Measurements from ENCODE around the gene PTH2R.
"Not testable (repeated sequence)": the region's sequence is repeated elsewhere in the genome, so short reads cannot be mapped to it uniquely, and the experiment has no call there.

PTH2R gene

DNA sequence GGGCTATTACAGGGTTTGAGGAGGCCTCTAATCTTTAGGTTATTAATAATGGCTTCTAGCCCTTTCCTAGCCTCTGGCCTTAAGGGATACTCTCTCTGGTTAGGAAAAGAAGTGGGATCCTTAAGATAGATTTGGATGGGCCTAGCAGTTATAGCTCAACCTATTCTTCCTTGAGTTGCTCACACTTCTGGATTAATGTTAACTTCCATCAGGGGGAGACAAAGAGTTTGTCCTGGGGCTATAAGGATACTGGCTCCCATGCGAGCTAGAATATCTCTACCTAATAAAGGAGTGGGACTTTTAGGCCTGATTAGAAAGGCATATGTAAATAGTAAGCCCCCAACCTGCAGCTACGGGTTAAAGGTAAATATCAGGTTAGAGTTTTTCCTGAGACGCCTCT lies 14.3 kb upstream of the PTH2R start:
- DNase-seq: no peak

DNA sequence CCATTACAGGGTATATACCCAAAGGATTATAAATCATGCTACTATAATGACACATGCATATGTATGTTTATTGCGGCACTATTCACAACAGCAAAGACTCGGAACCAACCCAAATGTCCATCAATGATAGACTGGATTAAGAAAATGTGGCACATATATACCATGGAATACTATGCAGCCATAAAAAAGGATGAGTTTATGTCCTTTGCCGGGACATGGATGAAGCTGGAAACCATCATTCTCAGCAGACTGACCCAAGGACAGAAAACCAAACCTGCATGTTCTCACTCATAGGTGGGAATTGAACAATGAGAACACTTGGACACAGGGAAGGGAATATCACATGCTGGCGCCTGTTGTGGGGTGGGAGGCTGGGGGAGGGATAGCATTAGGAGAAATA lies 9.8 kb upstream of the PTH2R start:
- not testable (repeated sequence) for DNase-seq

DNA sequence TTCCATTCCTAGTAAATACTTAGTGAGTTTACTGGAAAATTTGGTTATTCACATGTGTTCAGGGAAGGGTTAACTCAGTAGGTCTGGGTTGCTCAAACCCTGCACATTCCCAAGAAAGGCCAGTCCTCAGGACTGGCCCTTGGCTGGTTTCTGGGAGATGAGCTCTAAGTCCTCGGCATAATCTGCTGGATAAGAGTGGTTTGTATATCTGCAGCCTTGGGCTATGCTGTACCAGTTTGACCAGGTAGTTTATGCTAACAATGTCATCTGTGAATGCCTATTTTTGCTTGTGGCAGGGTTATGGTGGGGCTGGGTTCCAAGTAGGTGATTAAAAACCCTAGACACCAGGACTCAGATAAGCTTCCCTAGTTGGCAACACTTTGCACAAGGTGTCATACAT lies 7.4 kb upstream of the PTH2R start:
- DNase-seq: no peak

DNA sequence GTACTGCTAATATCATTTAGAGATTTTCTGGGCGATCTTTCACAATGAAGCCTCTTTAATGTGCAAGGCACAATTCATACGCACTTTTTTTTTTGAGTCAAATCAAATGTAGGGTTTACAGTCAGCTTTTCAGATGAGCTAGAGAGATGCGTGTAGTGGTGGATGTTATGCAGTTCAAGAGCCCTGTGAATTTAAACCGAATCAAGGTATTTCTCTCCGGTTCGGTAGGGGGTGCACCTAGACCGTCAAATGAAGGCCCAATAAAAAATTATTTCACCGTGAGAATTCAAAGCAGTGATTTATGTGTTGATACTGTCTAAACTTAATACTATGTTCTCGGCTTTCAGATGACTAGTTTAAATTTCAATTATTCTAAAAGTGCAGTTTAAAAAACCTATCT lies 1.1 kb downstream of the PTH2R start:
- no peak for DNase-seq

DNA sequence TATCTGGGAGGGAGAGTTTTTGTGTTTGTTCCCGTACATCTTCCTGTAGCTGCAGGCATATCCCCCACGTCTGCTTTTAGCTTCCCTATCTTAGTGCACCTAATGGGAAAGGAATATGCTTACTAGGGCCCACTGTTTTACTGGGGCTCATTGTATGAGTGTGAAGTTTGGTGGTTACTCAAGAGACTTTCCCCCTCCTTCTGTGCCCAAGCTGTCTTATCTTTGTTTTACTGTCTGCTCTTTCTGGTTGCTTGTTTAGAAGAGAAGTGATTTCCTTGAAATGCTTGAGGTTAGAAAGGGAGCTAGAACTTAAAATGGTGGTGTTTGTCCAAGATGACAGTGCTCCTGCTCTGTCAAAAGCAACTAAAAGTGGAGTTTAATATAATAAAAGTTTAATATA lies 7.3 kb downstream of the PTH2R start:
- DNase-seq: no peak

DNA sequence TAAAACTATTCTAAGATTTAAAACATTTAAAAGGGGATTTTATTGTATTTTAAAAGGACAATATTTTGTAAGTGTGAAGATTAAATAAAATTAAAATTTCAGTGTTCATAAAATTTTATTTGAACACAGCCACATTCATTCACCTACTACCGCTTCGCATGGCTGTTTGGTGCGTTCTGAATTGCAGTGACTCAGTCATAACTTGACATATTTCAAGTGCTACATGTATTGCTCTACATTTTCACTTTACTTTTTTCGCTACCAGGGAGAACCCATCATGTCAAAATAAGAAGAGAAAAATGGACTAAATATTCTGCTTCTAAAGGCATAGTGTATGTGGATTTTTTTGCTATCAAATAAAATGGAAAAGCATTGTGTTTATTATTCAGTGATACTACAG lies 8.7 kb downstream of the PTH2R start:
- DNase-seq: no peak

DNA sequence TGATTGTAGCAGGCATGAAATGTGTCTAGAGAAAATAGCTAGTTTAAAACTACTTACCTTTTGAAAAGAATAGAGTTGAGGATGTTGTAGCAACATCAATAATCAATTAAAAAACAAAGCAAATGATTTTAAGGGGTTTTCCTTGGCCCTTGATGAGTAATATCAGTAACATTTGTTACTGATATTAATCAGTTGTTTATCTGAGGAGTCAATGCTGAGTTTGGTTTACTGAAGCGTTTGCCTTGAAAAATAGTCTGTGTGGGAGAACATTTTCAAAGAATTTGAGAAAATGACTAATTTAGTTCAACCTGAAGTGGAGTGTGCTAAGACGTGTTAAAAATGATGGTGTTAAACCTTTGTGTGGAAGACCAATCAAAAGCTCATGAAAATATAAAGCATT lies 9.3 kb downstream of the PTH2R start:
- DNase-seq: no peak

DNA sequence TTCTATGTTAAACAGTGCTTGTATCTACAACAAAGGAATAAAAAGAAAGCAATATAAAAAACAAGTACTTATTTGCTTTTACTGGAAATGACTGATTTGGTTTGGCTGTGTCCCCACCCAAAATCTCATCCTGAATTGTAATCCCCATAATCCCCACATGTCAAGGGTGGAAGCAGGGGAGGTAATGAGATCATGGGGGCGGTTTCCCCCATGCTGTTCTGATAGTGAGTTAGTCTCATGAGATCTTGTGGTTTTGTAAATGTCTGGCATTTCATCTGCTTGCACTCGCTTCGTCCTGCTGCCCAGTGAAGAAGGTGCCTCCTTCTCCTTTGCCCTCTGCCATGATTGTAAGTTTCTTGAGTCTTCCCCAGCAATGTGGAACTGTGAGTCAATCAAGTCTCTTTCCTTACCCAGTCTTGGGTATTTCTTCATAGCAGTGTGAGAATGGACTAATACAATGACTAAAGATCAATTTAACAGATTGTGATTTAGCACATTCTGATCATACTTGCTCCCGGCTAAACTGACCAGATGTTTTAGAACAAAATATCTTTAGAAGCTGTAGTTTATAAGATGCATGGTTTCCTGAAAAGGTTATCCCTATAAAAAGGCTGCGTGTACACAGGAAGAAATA lies 19.9 kb downstream of the PTH2R start:
- DNase-seq: no peak

DNA sequence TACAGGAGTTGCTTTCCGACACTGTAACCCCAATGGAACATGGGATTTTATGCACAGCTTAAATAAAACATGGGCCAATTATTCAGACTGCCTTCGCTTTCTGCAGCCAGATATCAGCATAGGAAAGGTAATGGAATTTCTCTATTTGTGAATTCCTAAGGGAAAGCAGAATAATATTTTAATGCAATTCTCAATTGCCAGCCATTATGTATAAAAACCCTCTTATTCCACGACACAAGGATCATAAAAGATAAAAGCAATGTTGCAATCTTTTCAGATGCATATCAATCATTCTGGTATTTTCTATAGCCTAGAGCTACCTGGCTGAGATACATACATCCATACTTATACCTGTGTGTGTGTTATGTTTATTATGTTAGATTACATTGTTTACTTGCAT lies 31.2 kb downstream of the PTH2R start:
- DNase-seq: no peak

DNA sequence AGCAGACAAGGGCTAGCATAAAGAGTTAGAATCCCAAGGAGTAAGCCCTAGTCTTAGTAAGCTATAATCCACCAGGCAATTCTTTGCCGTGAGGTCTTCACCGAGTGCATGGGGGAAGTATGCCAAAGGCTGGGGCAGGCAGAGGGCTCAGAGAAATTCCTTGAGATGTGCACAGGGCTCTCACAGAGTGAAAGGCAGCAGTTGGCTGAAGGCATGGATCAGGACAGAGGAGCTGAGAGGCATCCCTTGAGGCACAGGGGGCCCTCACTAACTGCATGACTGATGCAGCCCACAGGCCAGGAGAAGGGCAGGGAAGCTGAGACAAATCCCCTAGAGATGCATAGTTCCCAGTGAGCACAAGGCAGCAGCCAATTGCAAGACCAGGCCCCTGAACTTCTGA lies 34.1 kb downstream of the PTH2R start:
- no peak for DNase-seq

DNA sequence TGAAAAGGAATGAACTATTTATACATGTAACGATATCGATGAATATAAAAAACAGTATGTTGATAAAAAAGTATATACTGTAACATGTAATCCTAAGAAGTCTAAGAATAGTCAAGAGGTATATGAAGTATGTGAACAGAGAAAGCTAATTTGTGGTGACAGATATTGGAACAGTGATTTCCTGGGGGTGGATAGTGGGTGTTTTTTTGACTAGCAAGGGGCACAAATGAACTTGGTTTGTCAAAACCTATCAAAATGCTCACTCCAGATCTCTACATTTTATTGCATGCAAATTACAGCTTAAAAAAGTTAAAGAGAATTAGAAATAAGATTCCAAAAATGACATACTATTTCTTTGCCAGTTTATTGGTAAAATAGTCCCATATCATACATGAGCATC lies 35.4 kb downstream of the PTH2R start:
- no peak for DNase-seq

DNA sequence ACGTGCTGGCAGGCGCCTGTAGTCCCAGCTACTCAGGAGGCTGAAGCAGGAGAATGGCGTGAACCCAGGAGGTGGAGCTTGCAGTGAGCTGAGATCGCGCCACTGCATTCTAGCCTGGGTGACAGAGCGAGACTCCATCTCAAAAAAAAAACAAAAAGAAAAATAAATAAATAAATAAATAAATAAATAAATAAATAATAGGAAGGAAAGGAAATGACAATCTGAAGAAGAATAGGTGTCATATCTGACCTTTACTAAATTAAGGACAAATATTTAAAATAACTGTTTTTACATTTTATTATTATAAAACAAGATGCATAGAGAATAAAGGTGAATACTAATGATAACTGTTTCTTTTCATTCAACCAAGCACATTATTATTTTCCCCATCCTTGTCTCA lies 40.9 kb downstream of the PTH2R start:
- not testable (repeated sequence) for DNase-seq

DNA sequence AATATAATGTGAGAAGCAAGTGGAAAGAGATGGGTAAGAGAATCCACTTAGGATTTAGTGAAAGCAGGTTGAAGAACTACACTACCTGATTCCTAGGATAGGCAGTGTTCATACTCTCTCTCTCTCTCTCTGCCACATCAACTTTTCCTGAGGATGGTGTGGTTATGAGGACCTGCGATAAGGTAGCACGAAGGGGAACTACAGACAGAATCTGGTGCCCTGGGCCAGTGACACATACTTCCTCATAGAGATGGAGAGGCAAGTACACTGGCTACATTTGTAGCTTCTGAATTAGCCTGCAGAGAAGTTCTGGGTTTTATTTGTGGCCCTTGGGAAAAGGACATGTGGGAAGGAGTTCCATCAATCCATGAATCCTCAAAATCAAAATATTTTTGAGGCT lies 44.5 kb downstream of the PTH2R start:
- DNase-seq: no peak

DNA sequence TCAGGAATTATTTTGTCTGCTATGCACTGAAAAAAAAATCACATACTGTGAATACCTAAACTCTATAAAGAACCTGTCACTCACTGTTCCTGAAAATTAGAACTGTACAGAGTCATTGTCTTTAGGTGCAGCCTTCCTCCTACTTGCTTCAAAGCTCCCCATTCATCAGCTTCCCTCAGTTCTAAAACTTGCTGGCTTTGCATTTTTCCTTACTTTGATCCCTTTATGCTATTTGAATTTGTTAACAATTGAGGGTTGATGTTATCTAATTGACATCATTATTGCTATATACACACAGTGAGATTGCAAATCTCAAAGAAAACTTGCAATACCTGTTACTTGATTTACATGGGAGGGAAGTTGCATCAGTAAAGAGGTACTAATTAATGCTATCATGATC lies 48.3 kb downstream of the PTH2R start:
- DNase-seq: no peak

DNA sequence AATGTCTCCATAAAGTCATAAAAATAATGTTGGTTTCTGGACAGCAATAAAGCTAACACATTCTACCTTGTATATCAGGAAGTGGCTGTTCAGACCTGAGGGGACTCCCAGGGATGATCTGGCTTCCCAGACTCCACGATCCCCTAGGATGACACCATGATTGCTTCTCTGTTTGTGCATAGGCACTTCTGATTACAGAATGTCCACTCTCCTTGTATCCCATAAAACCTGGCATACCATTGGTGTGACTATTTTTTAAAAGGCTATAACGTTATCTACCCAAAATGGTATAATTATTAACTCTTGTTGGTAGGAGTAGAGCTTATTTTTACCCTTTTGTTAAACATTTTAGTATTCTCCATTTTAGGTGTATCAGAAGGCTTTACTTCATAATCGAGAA lies 57.1 kb downstream of the PTH2R start:
- DNase-seq: no peak

DNA sequence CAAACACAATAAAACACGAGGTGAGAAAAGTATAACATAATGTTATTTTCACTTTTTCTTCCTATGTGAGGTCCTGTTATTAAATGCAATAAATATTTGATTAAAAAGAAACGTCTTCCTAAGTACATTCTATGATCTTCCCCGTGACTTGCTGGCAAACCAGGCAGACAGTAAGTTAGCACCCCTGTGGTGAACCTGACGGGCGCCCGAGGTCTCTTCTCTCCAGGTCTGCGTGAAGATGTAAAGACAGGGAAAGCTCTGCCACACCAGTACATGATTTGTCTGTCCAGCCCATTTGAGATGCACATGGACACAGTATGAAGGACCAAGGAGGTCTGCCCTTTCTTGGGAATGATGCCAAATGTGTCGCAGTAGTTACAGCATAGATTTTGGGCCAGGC lies 57.6 kb downstream of the PTH2R start:
- no peak for DNase-seq

DNA sequence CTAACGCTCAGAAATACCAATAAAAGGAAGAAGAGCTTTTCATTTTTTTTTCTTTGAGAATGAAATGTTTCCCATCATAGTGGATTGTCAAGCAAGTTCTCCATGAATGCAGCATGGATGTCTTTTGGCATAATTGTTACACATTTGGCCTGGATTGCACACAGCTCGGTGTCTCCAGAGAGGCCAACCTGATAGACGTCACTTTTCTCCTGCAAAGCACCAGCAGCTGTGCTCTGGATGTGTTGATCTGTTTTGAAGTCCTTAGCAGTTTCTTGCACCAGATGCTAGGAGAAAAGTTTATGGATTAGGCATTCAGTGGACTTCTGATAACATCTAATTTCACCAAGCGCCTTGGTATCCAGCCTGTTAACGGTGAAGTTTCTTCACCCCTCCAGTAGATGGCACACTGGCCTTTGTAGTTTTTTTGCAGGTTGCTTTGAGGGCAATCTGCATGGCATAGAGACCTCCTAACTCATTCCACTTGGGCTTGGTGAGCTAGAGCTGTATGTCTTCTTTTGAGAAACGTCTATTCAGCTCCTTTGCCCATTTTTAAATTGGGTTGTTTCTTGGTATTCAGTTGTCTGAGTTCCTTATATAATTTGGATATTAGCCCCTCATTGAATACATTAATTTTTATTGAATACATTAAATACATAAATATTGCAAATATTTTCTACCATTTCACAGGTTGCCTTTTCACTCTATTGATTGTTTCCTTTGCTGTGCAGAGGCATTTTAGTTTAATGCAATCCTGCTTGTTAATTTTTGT lies 59.7 kb downstream of the PTH2R start:
- DNase-seq: peak; percentile 7

DNA sequence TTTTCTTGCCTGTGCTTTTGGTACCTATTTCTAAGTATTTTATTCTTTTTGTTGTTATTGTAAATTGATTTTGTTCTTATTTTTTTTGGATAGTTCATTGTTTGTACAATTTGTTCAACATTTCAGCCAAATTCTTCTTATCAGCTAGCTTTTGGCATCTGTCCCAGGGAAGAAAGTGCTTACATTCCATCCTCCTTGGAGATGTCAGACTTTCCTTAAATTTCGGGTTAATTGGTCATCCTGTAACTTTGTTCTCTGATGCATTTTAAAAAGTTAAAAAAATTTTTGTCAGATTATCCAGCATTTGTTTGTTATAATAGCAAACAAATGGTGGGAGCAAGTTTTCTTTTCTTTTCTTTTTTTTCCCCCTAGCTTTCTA lies 60.3 kb downstream of the PTH2R start:
- DNase-seq: no peak

DNA sequence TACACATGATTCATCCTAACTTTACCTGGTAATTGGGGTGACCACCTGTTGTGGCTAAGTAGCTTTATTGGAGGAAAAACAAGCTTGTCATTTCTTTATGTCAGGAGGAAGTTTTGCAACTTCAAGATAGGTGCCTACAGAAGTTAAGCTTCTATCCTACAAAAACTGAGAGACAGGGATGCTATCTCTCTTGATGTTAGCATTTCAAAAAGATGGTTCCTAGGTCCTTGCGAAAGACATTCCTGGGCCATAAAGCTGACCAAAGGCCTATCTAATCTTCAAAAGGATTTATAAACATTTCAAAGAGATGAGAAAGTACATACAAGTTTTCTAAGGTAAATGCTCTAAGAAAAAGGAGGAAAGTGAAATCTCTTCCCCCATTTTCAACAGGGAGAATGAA lies 61.0 kb downstream of the PTH2R start:
- no peak for DNase-seq

DNA sequence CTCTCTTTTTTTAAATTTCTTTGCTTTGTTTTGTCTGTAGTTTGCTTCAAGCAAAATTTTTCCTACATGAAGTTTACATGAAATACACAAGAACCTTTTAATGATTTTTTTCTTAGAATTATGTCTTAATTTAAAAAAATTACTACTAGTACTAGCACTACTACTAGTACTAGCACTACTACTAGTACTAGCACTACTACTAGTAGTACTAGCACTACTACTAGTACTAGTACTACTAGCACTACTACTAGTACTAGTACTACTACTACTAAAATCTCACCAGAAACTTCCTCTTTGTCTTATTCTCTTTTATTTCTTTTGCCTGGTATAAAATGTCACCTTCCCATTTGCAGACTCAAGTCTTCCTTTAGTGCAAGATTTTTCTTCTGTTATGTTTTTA lies 71.1 kb downstream of the PTH2R start:
- no peak for DNase-seq

DNA sequence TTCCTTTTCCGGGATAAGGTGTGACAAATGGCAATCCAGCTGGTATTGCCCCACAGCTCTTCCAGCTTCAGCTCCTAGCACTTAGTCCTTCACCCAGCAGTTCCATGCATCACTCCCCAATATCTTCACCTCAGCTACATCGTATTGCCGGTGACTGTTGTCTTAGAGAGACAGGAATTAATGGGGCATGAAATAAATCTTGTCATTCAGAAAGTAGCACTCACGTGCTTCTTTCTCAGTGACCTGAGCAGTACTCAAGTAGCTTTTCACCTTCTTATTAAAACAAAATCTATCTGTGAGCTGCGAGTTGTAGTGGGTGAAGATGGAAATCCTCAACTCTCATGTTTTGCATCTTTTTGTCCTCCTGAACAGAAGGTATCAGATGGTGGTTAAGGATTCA lies 72.8 kb downstream of the PTH2R start:
- DNase-seq: no peak

DNA sequence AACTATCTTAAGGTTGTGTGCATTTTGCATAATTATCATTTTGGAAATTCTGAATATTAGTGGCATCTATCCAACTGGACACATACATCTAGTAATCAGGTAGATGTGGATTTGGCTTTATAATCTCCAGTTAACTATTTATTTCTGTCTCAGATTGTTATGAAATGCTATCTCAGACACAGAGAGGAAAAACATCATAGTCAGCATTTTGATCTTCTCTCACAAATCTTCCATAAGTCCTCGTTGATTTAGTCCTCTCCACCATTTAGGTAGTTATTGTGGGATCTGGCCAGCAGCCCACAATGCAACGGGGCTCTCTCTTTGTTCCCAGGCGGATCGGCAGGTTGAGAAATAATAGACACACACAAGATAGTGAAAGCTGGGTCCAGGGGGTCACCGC lies 75.4 kb downstream of the PTH2R start:
- not testable (repeated sequence) for DNase-seq

DNA sequence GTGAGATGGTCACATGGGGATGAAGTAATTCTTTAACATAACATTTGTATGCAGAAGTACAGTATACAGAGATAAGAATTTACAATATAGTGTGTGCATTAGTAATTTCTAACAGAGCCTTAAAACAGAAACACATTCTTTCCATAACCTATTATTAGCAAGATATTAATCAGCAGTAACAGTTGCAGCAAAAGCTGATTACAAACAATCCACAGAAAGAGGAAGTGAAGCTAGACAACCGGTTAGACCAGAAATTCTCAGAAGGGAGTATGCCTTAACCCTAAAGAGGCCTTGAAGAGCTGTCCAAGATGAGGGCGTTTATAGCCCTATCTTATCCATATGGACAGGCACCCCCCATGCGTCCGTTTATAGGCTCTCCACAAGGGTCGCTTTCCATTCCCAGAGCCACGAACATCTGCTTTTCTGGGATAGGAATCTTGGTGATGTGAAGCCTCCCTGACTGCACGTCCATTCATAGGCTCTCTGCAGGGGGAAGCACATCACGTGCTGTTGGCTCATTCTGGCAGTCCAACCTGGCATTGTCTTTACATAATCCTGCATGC lies 75.9 kb downstream of the PTH2R start:
- not testable (repeated sequence) for DNase-seq

DNA sequence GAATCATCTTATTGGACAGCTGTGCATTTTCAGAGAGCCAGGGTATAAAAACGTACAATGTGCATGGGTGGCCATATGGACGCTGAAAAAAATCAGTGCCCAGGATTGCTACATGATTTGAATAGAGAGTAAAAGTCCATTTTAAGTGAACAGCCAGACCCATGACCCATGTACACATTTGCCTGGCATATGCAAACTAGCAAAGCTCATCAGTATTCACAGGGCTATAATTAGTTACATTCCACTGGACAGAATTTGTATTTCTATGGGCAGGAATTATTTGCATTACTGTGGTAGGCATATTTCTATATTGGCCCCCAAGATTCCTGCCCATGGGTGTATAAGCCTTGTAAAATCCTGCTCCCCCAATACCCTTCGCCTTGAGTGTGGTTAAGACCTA lies 78.8 kb downstream of the PTH2R start:
- no peak for DNase-seq

Data from NCI-H226 (cell line).